GM12878 (cell line): ENCODE data around the gene SCLT1.

Experiments
- CHD1 ChIP-seq: IDR thresholded peaks from 2 replicates; pipeline ENCODE4 v1.6.1; 2012; ENCODE audit warnings: low read depth, low read length, improper control_type of control experiment
- CTCF ChIP-seq, 3 experiments: IDR thresholded peaks in 2 of 3; conservative IDR thresholded peaks in 1 of 3; 2 replicates each; pipeline ENCODE4 v1.5.1; 2011; ENCODE audit warnings: low read depth in 3 of 3, low read length in 3 of 3, mild to moderate bottlenecking in 3 of 3, control low read depth in 2 of 3, moderate library complexity in 2 of 3, inconsistent platforms in 1 of 3, mixed read lengths in 1 of 3; ENCODE audit not compliant: control insufficient read depth in 2 of 3, insufficient read depth in 1 of 3; ENCODE audit errors: extremely low read depth in 1 of 3
- EGR1 ChIP-seq, 2 experiments: IDR thresholded peaks; 1 replicate in 1 of 2; 2 replicates in 1 of 2; pipeline ENCODE4 v1.6.1; 2011 to 2012; ENCODE audit warnings: low read depth in 2 of 2, low read length in 2 of 2, borderline replicate concordance in 1 of 2, mild to moderate bottlenecking in 1 of 2, moderate library complexity in 1 of 2
- ETV6 ChIP-seq, 2 experiments: fragments of 450-650 bp in 1 of 2; IDR thresholded peaks in 1 of 2; conservative IDR thresholded peaks in 1 of 2; 2 replicates each; pipeline ENCODE4 v1.6.1; 2014; ENCODE audit warnings: antibody characterized with exemption in 1 of 2, borderline replicate concordance in 1 of 2, low read depth in 1 of 2, mild to moderate bottlenecking in 1 of 2, moderate library complexity in 1 of 2
- IRF3 ChIP-seq: fragments of 450-650 bp; IDR thresholded peaks from 2 replicates; pipeline ENCODE4 v1.6.1; 2014; ENCODE audit warnings: mild to moderate bottlenecking
- JUNB ChIP-seq: IDR thresholded peaks from 2 replicates; pipeline ENCODE4 v1.6.1; 2016; ENCODE audit warnings: antibody characterized with exemption, mild to moderate bottlenecking
- NR2C1 ChIP-seq: fragments of 450-650 bp; IDR thresholded peaks from 2 replicates; pipeline ENCODE4 v1.6.1; 2017; ENCODE audit warnings: antibody characterized with exemption, mild to moderate bottlenecking, moderate library complexity
- PAX5 ChIP-seq: IDR thresholded peaks from 2 replicates; pipeline ENCODE4 v1.6.1; 2011; ENCODE audit warnings: low read depth, low read length, borderline replicate concordance
- POLR2A ChIP-seq: IDR thresholded peaks from 2 replicates; pipeline ENCODE4 v1.6.1; 2011; ENCODE audit warnings: low read depth, mild to moderate bottlenecking, low read length
- POLR2AphosphoS5 ChIP-seq: IDR thresholded peaks from 2 replicates; pipeline ENCODE4 v1.6.1; 2011; ENCODE audit warnings: mild to moderate bottlenecking, low read length, inconsistent platforms
- RAD21 ChIP-seq: IDR thresholded peaks from 2 replicates; pipeline ENCODE4 v1.6.1; 2011; ENCODE audit warnings: mild to moderate bottlenecking, low read depth, low read length, moderate library complexity; ENCODE audit not compliant: insufficient read depth
- SIX5 ChIP-seq: IDR thresholded peaks from 2 replicates; pipeline ENCODE4 v1.6.1; 2011; ENCODE audit warnings: mild to moderate bottlenecking, low read depth, low read length, moderate library complexity; ENCODE audit not compliant: severe bottlenecking
- STAT1 ChIP-seq: fragments of 450-650 bp; conservative IDR thresholded peaks from 2 replicates; pipeline ENCODE4 v1.6.1; 2014; ENCODE audit warnings: antibody characterized with exemption, mild to moderate bottlenecking
- ZBTB33 ChIP-seq: fragments of 450-650 bp; IDR thresholded peaks from 2 replicates; pipeline ENCODE4 v1.6.1; 2017; ENCODE audit warnings: mild to moderate bottlenecking

GRCh38 chr4:129136433-129136832, 43.1 kb upstream of the SCLT1 start:
- TF ChIP-seq CHD1 (no peak), CTCF (IDR thresholded peaks at IDR 0.05 in 2 of 3, conservative IDR thresholded peaks at IDR 0.05 in 1 of 3; ENCODE audit: control insufficient read depth in 2 of 3, extremely low read depth in 1 of 3, insufficient read depth in 1 of 3, low read depth in 3 of 3, low read length in 3 of 3) (no peak), ZBTB33 (no peak), RAD21 (no peak), JUNB (no peak), POLR2A (no peak), SIX5 (no peak), IRF3 (no peak), POLR2AphosphoS5 (no peak), PAX5 (no peak), NR2C1 (no peak), STAT1 (no peak), EGR1 (IDR thresholded peaks at IDR 0.05; ENCODE audit: borderline replicate concordance in 1 of 2, low read depth in 2 of 2, low read length in 2 of 2) (no peak), ETV6 (conservative IDR thresholded peaks at IDR 0.05 in 1 of 2, IDR thresholded peaks at IDR 0.05 in 1 of 2; ENCODE audit: borderline replicate concordance in 1 of 2, low read depth in 1 of 2) (no peak)
